NCI-H1930 (cell line): ENCODE measurements around the gene TAS2R30.
"Not testable (repeated sequence)": the region's sequence is repeated elsewhere in the genome, so short reads cannot be mapped to it uniquely, and the experiment has no call there.

ENCODE experiments used
- DNase-seq, 2 experiments: peaks; one replicate each; lab custom pipeline; 2025; lab: John Stamatoyannopoulos, UW

TAS2R30 gene

GRCh38 chr12:11114130-11114529, 20.3 kb downstream of the TAS2R30 start:
- DNase-seq = not testable (repeated sequence)

GRCh38 chr12:11111213-11111612, 23.2 kb downstream of the TAS2R30 start:
- not testable (repeated sequence) for DNase-seq

GRCh38 chr12:11108862-11109261, 25.6 kb downstream of the TAS2R30 start:
- no peak for DNase-seq

GRCh38 chr12:11107719-11108118, 26.7 kb downstream of the TAS2R30 start:
- no peak for DNase-seq

GRCh38 chr12:11106288-11106687, 28.2 kb downstream of the TAS2R30 start:
- no peak for DNase-seq

- no peak for DNase-seq
These were observed 28.9 kb downstream of the TAS2R30 start for GRCh38 chr12:11105546-11105945.

GRCh38 chr12:11094910-11095309, 39.5 kb downstream of the TAS2R30 start:
- DNase-seq = not testable (repeated sequence)

- DNase-seq = no peak
These were observed 42.3 kb downstream of the TAS2R30 start, which contains the start of gene TAS2R43 for GRCh38 chr12:11092128-11092527. Gene TAS2R43 (minus strand): TSS chr12:11092313. CDS start chr12:11092229, 84 bp downstream.

- no peak for DNase-seq
These were observed 45.2 kb downstream of the TAS2R30 start for GRCh38 chr12:11089246-11089645.

GRCh38 chr12:11085419-11085818, 49.0 kb downstream of the TAS2R30 start:
- no peak for DNase-seq
